ENCODE data around the gene TUBGCP2. TPM values are rescaled to one million over a fixed set of nuclear protein-coding genes. Genes with fewer than 3 reads are reported as not detected.

TUBGCP2 gene
- total and polyA plus RNA-seq, 2 donors from 2014 or later: 61.4 to 93.3 TPM

DNA sequence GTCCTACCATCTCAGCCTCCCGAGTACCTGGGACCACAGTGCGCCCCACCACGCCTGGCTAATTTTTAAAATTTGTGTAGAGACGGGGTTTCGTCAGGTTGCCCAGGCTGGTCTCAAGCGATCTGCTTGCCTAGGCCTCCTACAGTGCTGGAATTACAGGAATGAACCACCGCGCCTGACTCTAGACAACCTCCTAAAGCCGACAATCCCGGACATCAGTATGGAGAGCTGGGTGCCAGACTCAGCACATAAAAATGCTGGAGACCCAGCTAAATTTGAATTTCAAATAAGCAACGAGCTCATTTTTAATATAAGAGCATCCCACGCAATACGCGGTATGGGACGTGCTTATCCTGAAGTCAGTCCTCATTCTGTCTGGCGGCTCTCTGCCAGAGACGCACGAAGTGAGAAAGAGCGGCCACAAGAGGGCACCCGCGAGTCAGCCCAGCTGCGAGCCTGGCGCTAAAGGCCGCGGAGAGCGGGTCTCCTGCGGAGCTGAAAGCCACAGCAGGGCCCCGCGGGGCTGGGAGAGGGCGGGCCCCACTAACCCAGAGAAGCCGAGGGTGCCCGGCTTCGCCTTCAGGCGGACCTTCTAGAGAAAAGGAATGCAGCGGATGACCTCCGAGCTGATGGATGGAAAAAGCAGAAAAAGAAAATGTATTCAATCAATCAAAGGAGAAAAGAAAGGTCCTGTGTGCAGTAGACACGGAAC is 21.0 kb upstream of the TUBGCP2 start:
- no peak overlapping the region for H3K4me3 ChIP-seq (ENCODE audit: low read length in 3 of 3)
- H3K27ac ChIP-seq (ENCODE audit: low read depth in 2 of 2, low read length in 2 of 2): no peak overlapping the region
- peaks cover 34% of the 10 kb centered on the region for H3K27me3 ChIP-seq (ENCODE audit: control insufficient read depth, insufficient read depth, low read length)
- H3K4me1 ChIP-seq (ENCODE audit: control insufficient read depth in 2 of 3, insufficient read depth in 2 of 3, low read depth in 1 of 3, low read length in 3 of 3): peaks cover 0 to 9% (median 0%) of the 10 kb centered on the region in 3 donors
- TF ChIP-seq, protein P1, sequence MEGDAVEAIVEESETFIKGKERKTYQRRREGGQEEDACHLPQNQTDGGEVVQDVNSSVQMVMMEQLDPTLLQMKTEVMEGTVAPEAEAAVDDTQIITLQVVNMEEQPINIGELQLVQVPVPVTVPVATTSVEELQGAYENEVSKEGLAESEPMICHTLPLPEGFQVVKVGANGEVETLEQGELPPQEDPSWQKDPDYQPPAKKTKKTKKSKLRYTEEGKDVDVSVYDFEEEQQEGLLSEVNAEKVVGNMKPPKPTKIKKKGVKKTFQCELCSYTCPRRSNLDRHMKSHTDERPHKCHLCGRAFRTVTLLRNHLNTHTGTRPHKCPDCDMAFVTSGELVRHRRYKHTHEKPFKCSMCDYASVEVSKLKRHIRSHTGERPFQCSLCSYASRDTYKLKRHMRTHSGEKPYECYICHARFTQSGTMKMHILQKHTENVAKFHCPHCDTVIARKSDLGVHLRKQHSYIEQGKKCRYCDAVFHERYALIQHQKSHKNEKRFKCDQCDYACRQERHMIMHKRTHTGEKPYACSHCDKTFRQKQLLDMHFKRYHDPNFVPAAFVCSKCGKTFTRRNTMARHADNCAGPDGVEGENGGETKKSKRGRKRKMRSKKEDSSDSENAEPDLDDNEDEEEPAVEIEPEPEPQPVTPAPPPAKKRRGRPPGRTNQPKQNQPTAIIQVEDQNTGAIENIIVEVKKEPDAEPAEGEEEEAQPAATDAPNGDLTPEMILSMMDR (IDR thresholded peaks at IDR 0.05; ENCODE audit: borderline replicate concordance, extremely low read depth, insufficient read depth): peak; percentile 92
- no peaks in the 10 kb centered on the region for H3K36me3 ChIP-seq (ENCODE audit: control insufficient read depth in 2 of 3, insufficient read depth in 3 of 3, low read length in 3 of 3)
- H3K9ac ChIP-seq (ENCODE audit: low read length in 3 of 3): no peak overlapping the region
- FAIRE-seq (no peak), DNase-seq (peak; percentile 89 to 94 (median 91))
- no peaks in the 10 kb centered on the region for H3K9me3 ChIP-seq (ENCODE audit: control insufficient read depth in 2 of 3, insufficient read depth in 1 of 3, low read length in 3 of 3)
- intact Hi-C loops (cut with DNase I): no loop called here

DNA sequence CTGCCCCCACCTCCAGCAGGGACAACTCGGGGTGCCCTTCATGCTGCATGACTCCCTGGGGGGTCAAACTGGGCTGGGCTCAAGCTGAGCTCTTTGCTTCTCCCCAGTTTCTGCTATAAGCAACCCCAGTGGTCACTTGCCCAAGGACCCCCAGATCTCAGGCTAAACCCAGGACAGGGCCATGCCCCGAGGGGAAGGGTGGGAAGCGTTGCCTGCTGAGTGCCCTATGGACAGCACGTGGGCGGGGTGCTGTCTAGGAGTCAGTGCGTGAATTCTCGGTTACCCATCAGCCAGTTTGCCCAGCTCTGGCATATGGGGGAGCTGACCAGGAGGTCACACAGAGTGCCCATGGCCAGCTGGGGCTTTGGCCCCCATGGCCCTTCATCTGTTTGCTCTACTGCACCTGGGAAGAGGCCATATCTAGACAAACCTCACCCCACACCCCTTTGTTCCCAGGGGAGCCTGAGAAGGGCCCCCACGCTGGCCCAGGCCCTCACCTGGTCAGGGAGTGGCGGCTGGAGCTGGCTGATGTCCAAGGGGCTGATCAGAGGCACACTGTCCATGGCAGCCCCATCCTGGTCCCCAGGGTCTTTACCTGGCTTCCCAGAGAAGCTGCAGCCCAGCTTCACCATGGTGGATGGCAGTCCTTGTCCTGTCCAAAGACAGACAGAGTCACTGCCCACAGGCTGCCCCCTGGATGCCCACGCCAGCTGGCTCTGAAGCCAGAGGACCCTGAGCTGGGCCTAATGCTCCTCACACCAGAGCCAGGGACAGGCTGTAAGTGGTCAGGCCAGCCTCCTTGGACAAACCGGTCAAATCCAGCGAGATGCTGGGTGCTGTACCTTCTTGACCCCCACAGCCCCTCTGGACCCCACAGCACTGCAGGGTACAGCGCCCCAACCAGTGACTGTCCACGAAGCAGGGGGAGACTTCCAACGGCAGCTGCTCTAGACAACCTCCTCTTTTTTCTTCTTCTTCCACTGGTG is 20.0 kb upstream of the TUBGCP2 start:
- peaks cover 0 to 9% (median 0%) of the 10 kb centered on the region in 3 donors for H3K4me1 ChIP-seq (ENCODE audit: control insufficient read depth in 2 of 3, insufficient read depth in 2 of 3, low read depth in 1 of 3, low read length in 3 of 3)
- no peak for FAIRE-seq
- H3K9me3 ChIP-seq (ENCODE audit: control insufficient read depth in 2 of 3, insufficient read depth in 1 of 3, low read length in 3 of 3): no peaks in the 10 kb centered on the region
- no peak overlapping the region for H3K9ac ChIP-seq (ENCODE audit: low read length in 3 of 3)
- TF ChIP-seq, protein P1 (IDR thresholded peaks at IDR 0.05; ENCODE audit: borderline replicate concordance, extremely low read depth, insufficient read depth): no peak
- no peak overlapping the region for H3K4me3 ChIP-seq (ENCODE audit: low read length in 3 of 3)
- peaks cover 34% of the 10 kb centered on the region for H3K27me3 ChIP-seq (ENCODE audit: control insufficient read depth, insufficient read depth, low read length)
- intact Hi-C loops (cut with DNase I): no loop called here
- DNase-seq: peak in 2 of 5 donors; percentile 53 to 79
- H3K27ac ChIP-seq (ENCODE audit: low read depth in 2 of 2, low read length in 2 of 2): no peak overlapping the region
- no peaks in the 10 kb centered on the region for H3K36me3 ChIP-seq (ENCODE audit: control insufficient read depth in 2 of 3, insufficient read depth in 3 of 3, low read length in 3 of 3)

DNA sequence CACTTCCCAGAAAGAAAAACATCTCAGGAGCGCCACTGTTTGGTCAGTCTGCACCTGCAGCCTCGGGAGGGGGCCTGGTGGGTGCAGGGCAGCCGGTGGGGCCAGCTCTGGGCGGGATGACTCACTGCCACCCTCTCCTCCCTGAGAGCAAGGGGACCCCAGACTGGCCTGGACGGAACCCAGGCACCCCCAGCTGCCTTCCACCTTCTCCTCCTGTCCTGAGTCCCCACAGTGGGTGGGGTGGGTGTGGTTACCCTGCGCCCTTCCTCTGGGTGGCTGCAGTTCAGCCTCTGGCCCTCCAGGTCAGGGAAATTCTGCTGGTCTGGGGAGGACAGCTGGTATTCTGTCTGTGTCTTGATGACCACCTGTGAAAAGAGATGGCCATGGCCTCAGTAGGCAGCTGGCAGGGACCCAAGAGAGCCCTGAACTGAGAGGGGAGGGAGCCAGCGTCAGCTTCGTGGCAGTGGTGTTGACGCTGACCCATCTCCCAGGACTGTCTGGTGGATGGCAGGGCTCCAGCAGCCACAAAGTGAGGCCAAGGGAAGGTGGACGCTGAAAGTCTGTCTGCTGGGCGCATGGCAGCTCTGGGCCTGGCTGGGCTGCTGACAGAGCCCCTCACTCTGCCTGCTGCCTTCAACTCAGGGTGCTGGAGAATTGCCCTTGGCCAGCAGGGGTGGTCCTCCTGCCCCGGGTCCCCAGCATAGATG is 19.1 kb upstream of the TUBGCP2 start:
- TF ChIP-seq, protein P1 (IDR thresholded peaks at IDR 0.05; ENCODE audit: borderline replicate concordance, extremely low read depth, insufficient read depth): no peak
- Histone ChIP-seq H3K4me1 (ENCODE audit: control insufficient read depth in 2 of 3, insufficient read depth in 2 of 3, low read depth in 1 of 3, low read length in 3 of 3) (peaks cover 0 to 9% (median 0%) of the 10 kb centered on the region in 3 donors), H3K27ac (ENCODE audit: low read depth in 2 of 2, low read length in 2 of 2) (no peak overlapping the region), H3K27me3 (ENCODE audit: control insufficient read depth, insufficient read depth, low read length) (peaks cover 34% of the 10 kb centered on the region), H3K9ac (ENCODE audit: low read length in 3 of 3) (no peak overlapping the region), H3K36me3 (ENCODE audit: control insufficient read depth in 2 of 3, insufficient read depth in 3 of 3, low read length in 3 of 3) (no peaks in the 10 kb centered on the region), H3K4me3 (ENCODE audit: low read length in 3 of 3) (no peak overlapping the region), H3K9me3 (ENCODE audit: control insufficient read depth in 2 of 3, insufficient read depth in 1 of 3, low read length in 3 of 3) (no peaks in the 10 kb centered on the region)
- peak in 2 of 5 donors; percentile 43 to 62 for DNase-seq
- no peak for FAIRE-seq
- intact Hi-C loops (cut with DNase I): no loop called here
